ENCODE data around the gene ZNF699. TPM values are rescaled to one million over a fixed set of nuclear protein-coding genes. Genes with fewer than 3 reads are reported as not detected.

Gene ZNF699
- total and polyA plus RNA-seq, 4 donors, result 1.6 to 12.4 (median 7.3) TPM

- no peak for DNase-seq
- no peak within 1 kb of the TSS for H3K27ac ChIP-seq (ENCODE audit: low read depth in 1 of 2, low read length in 2 of 2)
- intact Hi-C loops (cut with DNase I), result no loop called here
- H3K4me1 ChIP-seq (ENCODE audit: control insufficient read depth in 1 of 2, insufficient read depth in 2 of 2, low read length in 2 of 2), result no peaks in the 10 kb centered on the region
- H3K9me3 ChIP-seq (ENCODE audit: control insufficient read depth, low read length), result no peaks in the 10 kb centered on the region
- no peak within 1 kb of the TSS for H3K4me3 ChIP-seq (ENCODE audit: low read length in 2 of 2)
- whole genome bisulfite sequencing, 2 donors, result 69 to 71% methylated on average over 1 of the region's 1 CpG
- ATAC-seq (ENCODE audit: low FRiP score), result no peak
- no peaks in the 10 kb centered on the region for H3K27me3 ChIP-seq (ENCODE audit: control insufficient read depth in 1 of 2, insufficient read depth in 2 of 2, low read length in 1 of 2)
- no peaks in the 10 kb centered on the region for H3K36me3 ChIP-seq (ENCODE audit: control insufficient read depth in 1 of 2, insufficient read depth in 2 of 2, low read length in 1 of 2)
Observed at GRCh38 chr19:9250630-9251029, 59.0 kb downstream of the ZNF699 start, which contains the start of gene OR7E24. OR7E24 (plus strand) TSS chr19:9250930; CDS start chr19:9251044, 114 bp downstream.

Other genes starting within 250 kb of the ZNF699 start
- not detected for gene OR1M1, start 222.8 kb downstream of the ZNF699 start, total RNA-seq
- not detected for gene OR1M1, start 222.8 kb downstream of the ZNF699 start, polyA plus RNA-seq
- not detected for gene OR7G2, start 202.4 kb downstream of the ZNF699 start, total RNA-seq
- gene OR7G2, start 202.4 kb downstream of the ZNF699 start, polyA plus RNA-seq, result not detected
- gene OR7G1, start 194.1 kb downstream of the ZNF699 start, total RNA-seq, result not detected
- not detected for gene OR7G1, start 194.1 kb downstream of the ZNF699 start, polyA plus RNA-seq
- not detected for gene OR7G3, start 182.9 kb downstream of the ZNF699 start, total RNA-seq
- gene OR7G3, start 182.9 kb downstream of the ZNF699 start, polyA plus RNA-seq, result not detected
- gene ZNF317, start 169.4 kb downstream of the ZNF699 start, total RNA-seq, result 10 to 100 TPM; 22.6 to 24.6 TPM
- 10 to 100 TPM; 14.9 to 16.5 TPM for gene ZNF317, start 169.4 kb downstream of the ZNF699 start, polyA plus RNA-seq
- gene OR7D2, start 130.9 kb downstream of the ZNF699 start, total RNA-seq, result not detected
- not detected for gene OR7D2, start 130.9 kb downstream of the ZNF699 start, polyA plus RNA-seq
- gene OR7D4, start 90.2 kb downstream of the ZNF699 start, total RNA-seq, result not detected
- not detected for gene OR7D4, start 90.2 kb downstream of the ZNF699 start, polyA plus RNA-seq
- gene OR7E24, start 58.9 kb downstream of the ZNF699 start, total RNA-seq, result not detected
- not detected for gene OR7E24, start 58.9 kb downstream of the ZNF699 start, polyA plus RNA-seq
- 10 to 100 TPM; 15.4 to 31.1 TPM for gene ZNF559, start 14.3 kb upstream of the ZNF699 start, total RNA-seq
- 10 to 100 TPM in 1 of 2 donors, 1 to 10 TPM in 1; 8.1 to 19.4 TPM for gene ZNF559, start 14.3 kb upstream of the ZNF699 start, polyA plus RNA-seq
- 1 to 10 TPM; 2.0 to 3.6 TPM for gene ZNF177, start 53.2 kb upstream of the ZNF699 start, total RNA-seq
- gene ZNF177, start 53.2 kb upstream of the ZNF699 start, polyA plus RNA-seq, result 1 to 10 TPM in 1 of 2 donors, not detected in 1; 5.1 TPM
- 10 to 100 TPM; 28.2 to 35.1 TPM for gene ZNF266, start 125.7 kb upstream of the ZNF699 start, total RNA-seq
- gene ZNF266, start 125.7 kb upstream of the ZNF699 start, polyA plus RNA-seq, result 10 to 100 TPM in 1 of 2 donors, 1 to 10 TPM in 1; 4.4 to 48.3 TPM
- not detected for gene ZNF560, start 188.8 kb upstream of the ZNF699 start, total RNA-seq
- not detected for gene ZNF560, start 188.8 kb upstream of the ZNF699 start, polyA plus RNA-seq
- gene ZNF426, start 228.8 kb upstream of the ZNF699 start, total RNA-seq, result 10 to 100 TPM; 17.3 to 22.2 TPM
- gene ZNF426, start 228.8 kb upstream of the ZNF699 start, polyA plus RNA-seq, result 1 to 10 TPM; 2.0 to 4.8 TPM

All from aorta (tissue), 5 donors.